T1000 (cell line): ENCODE data around the gene MLPH.

Experiments used
- DNase-seq: peaks from one replicate; lab custom pipeline; 2025; ENCODE audit warnings: mixed read lengths; lab: John Stamatoyannopoulos, UW

The MLPH gene

DNA sequence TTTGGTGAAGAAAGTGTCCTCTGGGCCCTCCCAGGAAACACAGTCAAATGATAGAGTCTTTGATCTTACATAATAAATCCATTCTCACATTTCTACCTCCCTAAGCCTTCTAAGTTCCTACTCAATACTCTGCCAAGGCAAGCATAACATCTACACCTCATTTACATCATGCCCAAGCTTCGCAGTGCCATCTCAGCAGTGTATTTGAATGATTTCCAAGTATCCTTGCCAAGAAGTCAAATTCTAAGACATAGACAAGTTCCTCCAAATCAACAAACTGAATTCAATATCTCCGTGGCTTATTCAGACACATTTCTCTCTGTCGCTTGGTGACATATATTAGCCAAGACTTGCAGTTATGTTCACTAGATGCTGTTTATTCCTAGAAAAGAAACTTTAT lies 8.1 kb upstream of the MLPH start:
- DNase-seq: no peak

GRCh38 chr2:237479747-237480146 lies 7.3 kb upstream of the MLPH start:
- DNase-seq: no peak

GRCh38 chr2:237480556-237480955 lies 6.5 kb upstream of the MLPH start:
- no peak for DNase-seq

- DNase-seq: no peak
Observed at GRCh38 chr2:237480988-237481525, 6.0 kb upstream of the MLPH start.

DNA sequence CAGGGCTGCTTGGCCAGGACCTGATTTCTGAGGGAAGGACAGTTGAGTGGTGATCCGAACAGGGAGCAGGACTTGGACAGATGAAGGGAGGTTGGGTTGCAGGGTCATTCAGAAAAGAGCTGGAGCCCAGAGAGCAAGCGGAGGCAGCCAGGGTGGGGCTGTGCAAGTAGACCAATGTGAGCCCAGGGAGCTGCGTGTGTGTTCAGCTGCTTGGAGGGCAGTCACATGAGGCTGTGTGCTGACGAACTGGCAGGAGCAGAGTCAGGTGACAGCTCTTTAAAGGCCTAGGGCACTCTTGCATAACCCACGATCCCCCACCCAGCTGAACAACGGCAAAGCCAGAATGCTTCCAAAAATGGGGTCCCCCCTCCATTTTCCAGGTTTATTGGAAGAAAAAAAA lies 4.6 kb upstream of the MLPH start:
- DNase-seq: no peak

- DNase-seq: peak; percentile 18
Observed at GRCh38 chr2:237483018-237483731, 3.9 kb upstream of the MLPH start.

DNA sequence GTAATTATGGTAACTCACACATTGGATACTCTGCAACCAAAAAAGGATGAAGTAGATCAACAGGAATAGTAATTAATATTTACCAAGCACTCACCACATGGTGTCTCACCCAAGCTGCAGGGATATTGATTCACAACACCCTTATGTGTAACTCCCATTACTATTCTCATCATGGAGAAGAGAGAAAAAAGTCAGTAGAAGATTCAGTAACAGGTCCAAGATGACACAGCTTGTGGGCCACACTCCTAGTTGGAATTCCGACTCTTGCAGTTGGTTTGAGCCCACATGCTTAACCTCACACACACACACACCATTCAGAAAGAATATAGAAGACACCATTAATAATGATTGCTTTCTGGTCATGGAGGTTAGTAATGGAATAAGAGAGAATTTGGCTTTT lies 1.7 kb upstream of the MLPH start:
- DNase-seq: no peak

DNA sequence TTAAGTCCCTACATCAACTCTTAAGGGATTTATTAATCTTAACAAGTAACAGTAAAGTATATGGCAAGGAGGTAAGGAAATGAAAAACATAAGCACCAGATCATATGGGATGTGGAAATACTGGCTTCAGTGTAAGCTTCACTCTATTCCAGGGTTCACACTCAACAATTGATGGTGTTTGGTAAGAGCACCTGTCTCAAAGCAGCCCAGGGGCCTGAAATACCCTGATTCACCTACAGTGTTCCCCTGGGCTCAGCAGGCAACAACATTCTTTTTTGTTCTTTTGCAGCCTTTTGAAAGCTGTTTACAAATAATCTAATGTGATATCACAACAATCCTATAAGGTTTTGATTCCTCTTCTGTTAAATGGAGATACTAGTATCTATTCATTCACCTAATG lies 1.2 kb upstream of the MLPH start:
- DNase-seq: no peak

- no peak for DNase-seq
Observed at GRCh38 chr2:237486334-237486818, 675 bp upstream of the MLPH start.

DNA sequence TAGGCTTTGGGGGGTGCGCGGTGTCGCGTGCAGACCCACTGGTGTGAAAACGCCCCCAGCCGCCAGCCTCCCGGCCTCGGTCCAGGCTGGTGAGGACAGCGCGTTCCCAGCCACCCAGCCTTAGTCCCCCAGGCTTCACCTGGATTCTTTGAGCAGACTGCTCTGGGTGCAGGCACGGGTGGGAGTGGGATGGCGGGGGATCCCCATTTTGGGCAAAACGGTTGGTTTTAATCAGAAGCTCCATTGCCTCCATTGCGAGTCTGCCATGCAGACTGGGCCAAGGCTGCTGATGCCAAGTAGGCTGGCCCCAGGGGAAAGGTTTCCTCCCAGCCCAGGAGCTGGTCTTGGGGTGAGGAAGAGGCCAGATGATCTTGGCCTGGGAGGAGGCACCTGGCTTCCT lies 445 bp downstream of the MLPH start:
- no peak for DNase-seq

GRCh38 chr2:237488295-237488694 lies 1.2 kb downstream of the MLPH start:
- DNase-seq: no peak

- peak; percentile 18 for DNase-seq
Observed at GRCh38 chr2:237488901-237489860, 2.1 kb downstream of the MLPH start.

- DNase-seq: no peak
Observed at GRCh38 chr2:237490009-237490711, 3.1 kb downstream of the MLPH start.

GRCh38 chr2:237490795-237491194 lies 3.7 kb downstream of the MLPH start:
- DNase-seq: no peak

DNA sequence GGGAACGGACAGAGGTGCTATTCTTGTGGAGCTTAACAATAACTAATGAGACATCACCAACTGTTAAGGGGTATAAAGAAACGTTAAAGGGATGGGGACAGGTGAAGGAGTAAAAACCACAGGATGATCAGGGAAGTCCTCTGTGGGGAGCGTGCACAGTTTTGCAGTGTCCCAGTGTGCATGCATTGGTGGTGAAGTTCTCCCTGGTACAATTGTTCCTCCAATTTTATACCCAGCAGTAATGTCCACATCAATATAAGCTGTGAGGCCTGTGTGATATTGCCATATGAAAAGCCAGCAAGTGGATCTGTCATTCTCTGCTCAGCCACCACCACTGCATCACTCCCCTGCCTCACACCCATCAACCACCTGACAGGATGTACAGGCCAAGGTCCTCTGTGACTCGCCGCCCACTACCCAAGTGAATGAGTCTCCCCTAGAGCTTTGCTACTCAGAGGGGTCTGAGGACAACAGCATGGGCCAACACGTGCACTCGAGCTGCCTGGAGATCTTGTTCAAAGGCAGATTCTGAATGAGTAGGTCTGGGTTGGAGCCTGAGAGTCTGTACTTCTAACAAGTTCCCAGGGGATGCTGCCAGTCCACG lies 4.6 kb downstream of the MLPH start:
- DNase-seq: no peak

DNA sequence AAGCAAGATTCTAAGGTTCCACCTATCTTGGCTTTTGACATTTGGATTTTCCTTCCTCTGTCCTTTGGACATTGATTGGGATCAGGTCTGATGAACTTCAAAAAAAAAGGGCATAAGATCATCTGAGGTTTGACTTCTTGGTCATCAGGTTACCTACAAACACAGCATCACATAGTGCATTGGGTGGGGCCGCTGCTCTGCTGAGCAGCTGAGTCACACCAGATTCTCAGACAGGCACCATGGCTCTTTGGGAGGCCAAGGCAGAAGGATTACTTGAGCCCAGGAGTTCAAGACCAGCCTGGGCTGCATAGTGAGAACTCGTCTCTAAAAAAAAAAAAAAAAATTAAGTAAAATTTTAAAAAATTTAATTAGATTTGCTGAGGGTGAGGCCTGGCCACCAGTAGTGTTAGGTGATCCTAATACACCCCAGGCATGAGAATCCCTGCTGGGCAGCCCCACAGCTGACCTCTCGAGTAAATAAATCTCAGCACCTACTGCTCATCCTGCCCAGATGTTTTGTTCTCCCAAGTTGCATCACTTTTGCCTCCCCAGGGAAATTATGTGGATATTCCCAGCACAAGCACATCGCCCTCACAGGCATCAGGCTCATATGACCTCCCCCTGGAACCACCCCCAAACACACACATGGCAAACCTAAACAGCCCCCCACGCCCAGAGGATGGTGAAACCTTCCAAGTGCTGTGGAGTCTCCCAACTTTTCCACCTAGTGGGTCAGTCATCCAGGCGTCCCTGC lies 5.3 kb downstream of the MLPH start:
- DNase-seq: no peak

- no peak for DNase-seq
Observed at GRCh38 chr2:237494066-237494465, 7.0 kb downstream of the MLPH start.

DNA sequence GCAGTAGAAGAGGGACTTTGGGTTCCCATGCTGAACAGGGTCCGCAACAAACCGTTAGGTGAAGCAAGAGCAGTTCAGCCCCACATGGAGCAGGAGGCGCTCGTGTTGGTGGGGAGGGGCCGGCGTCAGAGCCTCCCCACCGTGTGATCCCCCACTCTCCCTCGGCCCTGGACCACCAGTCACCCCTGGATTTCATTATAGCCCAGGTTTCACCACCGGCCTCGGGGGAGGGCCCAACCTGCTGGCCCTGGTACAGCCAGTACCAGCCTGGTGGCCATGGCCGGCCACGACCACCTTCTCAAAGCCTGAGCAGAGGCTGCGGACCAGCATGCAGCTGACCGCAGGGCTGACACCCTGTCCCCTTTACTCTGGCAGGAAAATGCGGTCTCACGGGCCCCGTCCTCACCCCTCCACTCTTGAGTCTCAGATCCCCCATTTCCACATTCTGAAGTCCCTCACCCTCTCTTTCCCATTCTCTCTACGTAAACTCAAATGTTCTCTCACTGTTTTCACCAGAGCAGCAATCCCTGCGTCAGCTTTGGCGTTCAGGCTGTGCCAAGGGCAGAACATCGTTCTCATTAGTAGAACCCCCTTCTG lies 8.6 kb downstream of the MLPH start:
- DNase-seq: no peak

GRCh38 chr2:237496428-237496827 lies 9.4 kb downstream of the MLPH start:
- DNase-seq: no peak

GRCh38 chr2:237497009-237497837 lies 10.2 kb downstream of the MLPH start:
- DNase-seq: no peak
